Activated CD8-positive, alpha-beta memory T cell treated with anti-CD3 and anti-CD28 coated beads for 48 hours (primary cell): Measurements from ENCODE around the gene FMO5.
"Not testable (repeated sequence)": the region's sequence is repeated elsewhere in the genome, so short reads cannot be mapped to it uniquely, and the experiment has no call there.

Source experiments
- DNase-seq, 3 experiments: peaks; one replicate each; pipeline ENCODE4 v3.0.0-alpha.2; 2020; ENCODE audit warnings: low read depth in 2 of 3, low spot score in 2 of 3

Gene FMO5

DNA sequence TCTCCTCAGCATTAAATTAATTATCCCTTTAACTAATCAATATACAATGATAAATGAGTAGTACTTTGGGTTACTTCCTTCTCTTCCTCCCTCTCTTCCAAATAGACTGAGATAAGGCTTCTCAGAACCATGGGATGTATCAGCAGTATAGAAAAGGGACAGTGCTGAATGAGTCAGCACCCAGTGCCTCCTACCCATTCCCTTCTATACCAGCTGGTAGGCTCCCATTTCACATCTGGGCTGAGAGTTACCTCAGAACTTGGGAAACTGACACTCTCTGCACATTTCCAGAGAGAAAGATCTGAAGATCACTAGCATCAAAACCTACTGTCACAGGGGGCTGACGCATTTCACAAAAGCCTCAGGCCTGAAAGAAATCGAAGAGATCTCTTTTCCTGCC, 68.0 kb downstream of the FMO5 start:
- DNase-seq, result not testable (repeated sequence)

DNA sequence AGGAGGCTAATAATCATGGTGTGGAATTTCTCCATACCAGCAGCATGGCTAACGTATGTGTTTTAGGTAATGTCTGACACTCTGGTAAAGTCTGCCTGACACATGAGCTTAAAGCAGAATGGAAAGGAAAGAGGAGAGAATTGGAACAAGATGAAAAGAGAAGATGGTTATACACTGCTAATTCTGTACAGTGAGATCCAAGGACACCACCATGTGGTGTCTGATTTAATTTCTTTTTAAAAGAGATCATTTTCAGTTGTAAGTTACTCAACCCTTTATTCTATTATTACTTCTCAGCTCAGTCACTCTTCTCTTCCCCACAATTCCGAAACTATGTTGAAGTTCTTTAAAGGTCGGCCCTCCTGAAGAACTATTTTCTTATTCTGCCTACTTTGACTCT, 68.5 kb downstream of the FMO5 start:
- no peak for DNase-seq

DNA sequence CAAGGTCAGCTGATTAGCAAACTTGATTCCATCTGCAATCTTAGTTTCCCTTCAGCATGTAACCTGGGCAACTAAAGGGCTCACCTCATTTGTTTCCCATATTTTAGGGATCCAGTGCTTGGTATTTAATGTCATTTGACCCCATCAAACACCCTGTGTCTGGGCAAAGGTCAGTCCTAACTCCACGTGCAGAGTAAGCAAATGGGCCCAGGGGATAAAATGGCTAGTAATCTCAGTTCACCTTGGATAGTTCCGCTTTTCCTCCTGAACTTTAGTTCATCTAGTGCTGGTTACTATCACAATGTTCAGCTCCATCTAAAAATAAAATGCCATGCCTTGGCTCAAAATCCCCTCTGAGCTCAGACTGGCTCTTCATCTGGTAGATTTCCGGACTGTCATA, 72.4 kb downstream of the FMO5 start:
- no peak for DNase-seq

DNA sequence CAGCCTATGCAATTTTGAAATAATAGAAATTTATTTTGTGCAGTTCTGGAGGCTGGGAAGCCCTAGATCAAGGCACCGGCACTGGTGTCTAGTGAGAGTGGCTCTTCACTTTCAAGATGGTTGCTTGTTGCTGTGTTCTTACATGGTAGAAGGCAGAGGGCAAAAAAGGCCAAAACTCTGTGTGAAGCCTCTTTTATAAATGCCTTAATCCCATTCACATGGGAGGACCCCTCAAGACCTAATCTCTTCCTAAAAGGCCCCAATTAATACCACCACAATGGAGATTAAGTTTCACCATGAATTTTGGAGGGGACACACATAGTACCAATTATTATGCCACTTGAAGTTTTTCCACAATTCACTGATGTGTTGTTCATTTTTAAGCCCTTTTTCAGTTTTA, 73.9 kb downstream of the FMO5 start:
- DNase-seq, result no peak

DNA sequence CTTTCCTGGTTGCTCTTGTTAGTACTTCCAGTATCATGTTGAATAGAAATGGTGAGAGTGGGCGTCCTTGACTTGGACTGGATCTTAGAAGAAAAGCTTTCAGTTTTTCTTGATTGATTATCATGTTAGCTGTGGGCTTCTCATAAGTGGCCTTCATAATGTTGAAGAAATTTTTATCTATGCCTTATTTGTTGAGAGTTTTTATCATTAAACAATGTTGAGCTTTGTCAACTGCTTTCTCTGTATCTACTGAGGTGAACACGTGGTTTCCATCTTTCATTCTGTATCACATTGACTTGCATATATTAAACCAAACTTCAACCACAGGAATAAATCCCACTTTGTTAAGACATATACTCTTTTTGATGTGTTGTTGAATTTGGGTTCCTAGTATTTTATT, 82.3 kb downstream of the FMO5 start:
- no peak for DNase-seq
